Measurements from ENCODE around the gene AKAP9.
"Not testable (repeated sequence)": the region's sequence is repeated elsewhere in the genome, so short reads cannot be mapped to it uniquely, and the experiment has no call there.

DNA sequence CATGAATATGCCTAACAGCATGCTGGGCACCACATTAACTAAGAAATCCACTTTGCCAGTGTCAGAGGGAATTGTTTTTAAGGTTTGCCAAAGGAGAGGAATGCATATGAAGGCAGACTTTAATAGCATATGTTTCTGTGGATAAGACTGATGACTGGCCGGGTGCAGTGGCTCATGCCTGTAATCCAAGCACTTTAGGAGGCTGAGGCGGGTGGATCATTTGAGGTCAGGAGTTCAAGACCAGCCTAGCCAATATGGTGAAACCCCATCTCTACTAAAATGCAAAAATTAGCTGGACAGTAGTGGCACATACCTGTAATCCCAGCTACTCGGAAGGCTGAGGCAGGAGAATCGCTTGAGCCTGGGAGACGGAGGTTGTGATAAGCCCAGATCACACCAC lies 47.0 kb upstream of the AKAP9 start:
- TF ChIP-seq, protein P1, sequence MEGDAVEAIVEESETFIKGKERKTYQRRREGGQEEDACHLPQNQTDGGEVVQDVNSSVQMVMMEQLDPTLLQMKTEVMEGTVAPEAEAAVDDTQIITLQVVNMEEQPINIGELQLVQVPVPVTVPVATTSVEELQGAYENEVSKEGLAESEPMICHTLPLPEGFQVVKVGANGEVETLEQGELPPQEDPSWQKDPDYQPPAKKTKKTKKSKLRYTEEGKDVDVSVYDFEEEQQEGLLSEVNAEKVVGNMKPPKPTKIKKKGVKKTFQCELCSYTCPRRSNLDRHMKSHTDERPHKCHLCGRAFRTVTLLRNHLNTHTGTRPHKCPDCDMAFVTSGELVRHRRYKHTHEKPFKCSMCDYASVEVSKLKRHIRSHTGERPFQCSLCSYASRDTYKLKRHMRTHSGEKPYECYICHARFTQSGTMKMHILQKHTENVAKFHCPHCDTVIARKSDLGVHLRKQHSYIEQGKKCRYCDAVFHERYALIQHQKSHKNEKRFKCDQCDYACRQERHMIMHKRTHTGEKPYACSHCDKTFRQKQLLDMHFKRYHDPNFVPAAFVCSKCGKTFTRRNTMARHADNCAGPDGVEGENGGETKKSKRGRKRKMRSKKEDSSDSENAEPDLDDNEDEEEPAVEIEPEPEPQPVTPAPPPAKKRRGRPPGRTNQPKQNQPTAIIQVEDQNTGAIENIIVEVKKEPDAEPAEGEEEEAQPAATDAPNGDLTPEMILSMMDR (IDR thresholded peaks at IDR 0.05; ENCODE audit: low read depth, low read length, poor library complexity, severe bottlenecking) = not testable (repeated sequence)
- not testable (repeated sequence) for TF ChIP-seq EZH2phosphoT487 (IDR thresholded peaks at IDR 0.05; ENCODE audit: borderline replicate concordance, low read length)
